Body of pancreas (tissue), 4 donors: ENCODE results near the gene UBE4B. TPM values are rescaled to one million over a fixed set of nuclear protein-coding genes. Genes with fewer than 3 reads are reported as not detected.

ENCODE experiments used
- ATAC-seq: fragments of 150-250 bp; one replicate; pipeline ENCODE4 v1.9.1; 2016
- DNase-seq, 4 donors: peaks; one replicate each; pipeline ENCODE4 v3.0.0-alpha.2; 2019
- H3K27ac ChIP-seq, 4 donors: fragments of 200-600 bp; sonication (generic); 1 replicate in 3 of 4; 2 replicates in 1 of 4; pipeline versions ENCODE4 v1.5.1 to v1.6.1; 2016 to 2019; ENCODE audit warnings: mild to moderate bottlenecking in 1 of 4, mixed read lengths in 1 of 4, moderate library complexity in 1 of 4
- H3K27me3 ChIP-seq, 2 donors: fragments of 200-600 bp; sonication (generic); one replicate each; pipeline ENCODE4 v1.6.0; 2016; ENCODE audit warnings: mild to moderate bottlenecking in 1 of 2
- H3K36me3 ChIP-seq, 2 donors: fragments of 200-600 bp; sonication (generic); replicated peaks in 1 of 2; 2 replicates each; pipeline ENCODE4 v1.5.1; 2016; ENCODE audit warnings: low read depth in 2 of 2; ENCODE audit not compliant: insufficient read depth in 1 of 2
- H3K4me1 ChIP-seq: fragments of 200-600 bp; sonication (generic); one replicate; pipeline ENCODE4 v1.6.0; 2016
- H3K4me3 ChIP-seq, 2 donors: fragments of 200-600 bp; sonication (generic); 1 replicate in 1 of 2; 2 replicates in 1 of 2; pipeline ENCODE4 v1.5.1; 2016 to 2019
- H3K9me3 ChIP-seq, 3 donors: fragments of 200-600 bp; sonication (generic); 1 replicate in 2 of 3; 2 replicates in 1 of 3; pipeline ENCODE4 v1.5.1; 2016
- POLR2A ChIP-seq, 3 donors: fragments of 450-650 bp; IDR thresholded peaks; one replicate each; pipeline ENCODE4 v1.6.1; 2016; ENCODE audit warnings: antibody characterized with exemption in 3 of 3, mild to moderate bottlenecking in 2 of 3
- WGBS, 2 donors: methylation state at CpG; one replicate each; pipeline ENCODE4 v1.1.5; 2017; 5-methylcytosine and 5-hydroxymethylcytosine counted together
- intact Hi-C: fragments of 100-400 bp; cut with DNase I; formaldehyde crosslinking; loops from one replicate; pipeline ENCODE4 v1.15.1; 2023
- total RNA-seq, 2 donors: library from RNA; depleted of rRNA; stranded (reverse); fragments of >200 nt; gene quantifications; one replicate each; pipeline ENCODE4 v1.1.0, GENCODE V29; 2016
- TF ChIP-seq, protein P1 (sequence below), 7 experiments: fragments of 450-650 bp in 4 of 7; fragments of 200-600 bp in 3 of 7; sonication (generic) in 3 of 7; IDR thresholded peaks; one replicate each; pipeline ENCODE4 v1.5.1; 2016 to 2019; ENCODE audit warnings: antibody characterized with exemption in 7 of 7

Gene UBE4B
- total RNA-seq, 2 donors from 2014 or later: 43.8 to 57.0 TPM

DNA sequence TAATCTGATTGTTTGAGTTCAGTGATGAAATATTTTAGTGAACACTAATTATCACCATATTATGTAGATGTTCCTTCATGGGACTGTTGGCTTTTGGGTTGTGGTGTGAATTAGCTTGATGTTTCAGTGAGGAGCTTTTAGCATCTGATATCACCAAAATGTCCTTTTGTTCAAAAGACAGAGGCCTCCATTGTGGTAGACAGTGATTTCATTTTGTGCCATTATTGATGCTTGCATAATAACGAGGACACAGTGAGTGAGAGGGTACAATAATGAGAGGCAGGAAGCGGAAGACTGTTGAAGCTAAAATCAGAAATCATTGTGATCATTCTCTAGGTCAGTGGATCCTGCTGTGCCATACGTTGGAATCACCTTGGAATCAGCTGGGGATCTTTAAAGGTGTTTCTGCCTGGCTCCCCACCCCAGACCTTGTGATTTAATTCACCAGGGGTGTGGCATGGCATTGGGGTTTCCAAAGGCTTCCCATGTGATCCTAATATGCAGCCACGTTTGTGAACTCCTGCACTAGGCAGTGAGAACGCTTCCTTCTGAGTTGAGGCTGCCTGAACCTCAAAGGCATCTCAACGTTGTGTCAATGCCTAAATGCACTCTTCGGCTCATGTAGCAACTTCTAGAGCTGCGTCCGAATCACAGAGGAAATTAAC lies 95.5 kb downstream of the UBE4B start:
- Histone ChIP-seq H3K4me3 (no peak overlapping the region), H3K36me3 (peaks cover 7 to 22% of the 10 kb centered on the region in 2 donors), H3K9me3 (peaks cover 0 to 5% (median 0%) of the 10 kb centered on the region in 3 donors), H3K27ac (no peak overlapping the region), H3K4me1 (no peaks in the 10 kb centered on the region), H3K27me3 (no peaks in the 10 kb centered on the region)
- ATAC-seq (no peak), DNase-seq (no peak)
- intact Hi-C loops: no loop called here
- 82 to 90% methylated on average over 9 of the region's 9 CpGs for WGBS, 2 donors
- TF ChIP-seq, protein P1, sequence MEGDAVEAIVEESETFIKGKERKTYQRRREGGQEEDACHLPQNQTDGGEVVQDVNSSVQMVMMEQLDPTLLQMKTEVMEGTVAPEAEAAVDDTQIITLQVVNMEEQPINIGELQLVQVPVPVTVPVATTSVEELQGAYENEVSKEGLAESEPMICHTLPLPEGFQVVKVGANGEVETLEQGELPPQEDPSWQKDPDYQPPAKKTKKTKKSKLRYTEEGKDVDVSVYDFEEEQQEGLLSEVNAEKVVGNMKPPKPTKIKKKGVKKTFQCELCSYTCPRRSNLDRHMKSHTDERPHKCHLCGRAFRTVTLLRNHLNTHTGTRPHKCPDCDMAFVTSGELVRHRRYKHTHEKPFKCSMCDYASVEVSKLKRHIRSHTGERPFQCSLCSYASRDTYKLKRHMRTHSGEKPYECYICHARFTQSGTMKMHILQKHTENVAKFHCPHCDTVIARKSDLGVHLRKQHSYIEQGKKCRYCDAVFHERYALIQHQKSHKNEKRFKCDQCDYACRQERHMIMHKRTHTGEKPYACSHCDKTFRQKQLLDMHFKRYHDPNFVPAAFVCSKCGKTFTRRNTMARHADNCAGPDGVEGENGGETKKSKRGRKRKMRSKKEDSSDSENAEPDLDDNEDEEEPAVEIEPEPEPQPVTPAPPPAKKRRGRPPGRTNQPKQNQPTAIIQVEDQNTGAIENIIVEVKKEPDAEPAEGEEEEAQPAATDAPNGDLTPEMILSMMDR (IDR thresholded peaks at IDR 0.05): no peak

DNA sequence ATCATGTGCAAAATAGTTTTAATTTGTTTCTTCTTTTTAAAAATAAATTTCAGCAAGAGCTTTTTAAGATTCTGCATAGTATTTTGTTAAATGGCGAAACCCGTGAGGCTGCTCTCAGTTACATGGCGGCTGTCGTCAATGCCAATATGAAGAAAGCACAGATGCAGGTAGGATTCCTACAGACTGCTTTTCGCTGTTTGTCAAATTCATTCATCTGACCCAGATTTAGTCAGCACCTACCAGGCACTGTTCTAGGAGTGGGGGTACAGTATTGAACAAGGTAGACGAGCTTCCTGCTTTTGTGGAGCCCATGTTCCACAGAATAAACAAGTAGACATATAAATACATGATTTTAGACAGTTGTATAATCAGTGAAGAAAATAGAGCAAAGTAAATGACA lies 99.6 kb downstream of the UBE4B start:
- 94 to 97% methylated on average over 6 of the region's 6 CpGs for WGBS, 2 donors

DNA sequence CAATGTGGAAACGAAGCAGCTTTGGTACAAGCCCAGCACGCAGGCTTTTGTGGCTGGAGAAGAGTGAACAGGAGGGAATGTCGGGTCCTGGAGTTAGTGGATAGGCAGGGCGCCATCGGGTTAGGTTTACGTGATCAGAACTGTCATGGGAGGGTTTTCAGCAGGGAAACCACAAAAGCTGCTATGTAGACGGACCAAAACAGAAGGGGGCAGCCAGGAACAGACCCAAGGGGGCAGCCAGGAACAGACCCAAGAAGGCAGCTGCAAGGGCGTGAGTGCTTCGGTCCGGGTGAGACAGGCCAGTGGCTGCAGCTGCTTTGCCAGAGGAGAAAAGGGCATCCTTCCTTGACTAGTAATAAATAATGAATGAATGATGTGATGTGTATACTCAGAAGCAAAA lies 100.1 kb downstream of the UBE4B start:
- Histone ChIP-seq H3K36me3 (peaks cover 12 to 25% of the 10 kb centered on the region in 2 donors), H3K27ac (no peak overlapping the region), H3K27me3 (no peaks in the 10 kb centered on the region), H3K4me3 (no peak overlapping the region), H3K4me1 (no peaks in the 10 kb centered on the region), H3K9me3 (peaks cover 0 to 5% (median 0%) of the 10 kb centered on the region in 3 donors)
- TF ChIP-seq POLR2A (IDR thresholded peaks at IDR 0.05): no peak
- TF ChIP-seq, protein P1 (IDR thresholded peaks at IDR 0.05): no peak
- intact Hi-C loops: no loop called here
- WGBS, 2 donors: 79 to 89% methylated on average over 10 of the region's 10 CpGs
- DNase-seq (no peak), ATAC-seq (no peak)

More for the DNA sequence above, 99.6 kb downstream of the UBE4B start:
- intact Hi-C loops: no loop called here
- no peak overlapping the region for H3K27ac ChIP-seq
- no peaks in the 10 kb centered on the region for H3K4me1 ChIP-seq
- H3K36me3 ChIP-seq: peaks cover 12 to 25% of the 10 kb centered on the region in 2 donors
- no peak overlapping the region for H3K4me3 ChIP-seq
- peaks cover 0 to 5% (median 0%) of the 10 kb centered on the region in 3 donors for H3K9me3 ChIP-seq
- DNase-seq (no peak), ATAC-seq (no peak)
- TF ChIP-seq, protein P1 (IDR thresholded peaks at IDR 0.05): no peak
- TF ChIP-seq POLR2A (IDR thresholded peaks at IDR 0.05): no peak
- H3K27me3 ChIP-seq: no peaks in the 10 kb centered on the region

DNA sequence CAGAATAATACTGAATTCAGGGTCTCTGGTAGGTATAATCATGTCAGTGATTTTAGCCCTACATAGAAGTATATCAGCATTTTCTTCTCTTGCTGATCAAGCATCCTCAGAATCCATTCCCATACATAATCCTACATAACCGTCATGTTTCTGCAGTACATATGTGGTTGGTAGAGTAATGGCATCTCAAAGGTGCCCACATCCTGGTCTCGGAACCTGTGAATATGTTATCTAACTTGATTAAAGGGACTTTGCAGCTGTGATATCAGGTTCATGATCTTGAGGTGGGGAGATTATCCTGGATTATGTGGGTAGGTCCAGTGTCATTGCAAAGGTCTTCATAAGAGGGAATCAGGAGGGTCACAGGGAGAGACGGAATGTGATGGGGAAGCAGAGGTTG lies 108.2 kb downstream of the UBE4B start:
- Histone ChIP-seq H3K27ac (no peak overlapping the region), H3K4me1 (no peaks in the 10 kb centered on the region), H3K27me3 (no peaks in the 10 kb centered on the region), H3K9me3 (no peaks in the 10 kb centered on the region), H3K36me3 (peaks cover 5 to 11% of the 10 kb centered on the region in 2 donors), H3K4me3 (no peak overlapping the region)
- DNase-seq (no peak), ATAC-seq (no peak)
- WGBS, 2 donors: 96% methylated on average over 3 of the region's 3 CpGs
- intact Hi-C loops: no loop called here
- TF ChIP-seq, protein P1 (IDR thresholded peaks at IDR 0.05): no peak
- no peak for TF ChIP-seq POLR2A (IDR thresholded peaks at IDR 0.05)

DNA sequence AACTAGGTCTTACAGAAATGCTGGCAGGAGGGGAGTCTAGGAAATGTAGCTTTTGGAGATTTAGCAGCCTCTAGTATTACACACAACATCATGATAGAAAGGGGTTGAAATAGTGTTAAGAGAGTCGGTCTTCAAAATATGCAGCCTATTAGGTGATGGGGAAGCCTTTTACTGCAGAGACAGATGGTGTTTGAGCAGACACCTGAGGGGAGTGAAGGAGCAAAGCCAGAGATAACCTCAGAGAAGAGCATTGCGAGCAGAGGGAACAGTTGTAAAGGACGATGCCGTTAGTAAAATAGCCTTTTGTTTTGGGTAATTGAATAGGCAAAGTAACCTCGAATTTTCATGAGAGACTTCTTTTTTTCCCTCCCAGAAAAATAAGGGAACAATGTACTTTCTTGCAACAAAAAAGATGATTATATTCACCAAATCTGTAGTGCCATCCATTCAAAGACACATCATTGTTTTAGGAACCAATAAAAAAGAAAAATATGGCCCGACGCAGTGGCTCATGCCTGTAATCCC lies 111.3 kb downstream of the UBE4B start:
- Histone ChIP-seq H3K27me3 (no peaks in the 10 kb centered on the region), H3K36me3 (peaks cover 6% of the 10 kb centered on the region in 2 donors), H3K27ac (no peak overlapping the region), H3K4me3 (no peak overlapping the region), H3K4me1 (no peaks in the 10 kb centered on the region), H3K9me3 (no peaks in the 10 kb centered on the region)
- intact Hi-C loops: no loop called here
- no peak for TF ChIP-seq POLR2A (IDR thresholded peaks at IDR 0.05)
- TF ChIP-seq, protein P1 (IDR thresholded peaks at IDR 0.05): no peak
- ATAC-seq (no peak), DNase-seq (no peak)
- 89 to 91% methylated on average over 7 of the region's 7 CpGs for WGBS, 2 donors
